Tibial nerve (tissue), 4 donors: ENCODE results near the gene CACNG8. TPM values are rescaled to one million over a fixed set of nuclear protein-coding genes. Genes with fewer than 3 reads are reported as not detected.

Experiments
- DNase-seq, 2 donors: peaks; one replicate each; pipeline ENCODE4 v3.0.0-alpha.2; 2019; ENCODE audit warnings: low spot score in 2 of 2
- H3K27ac ChIP-seq, 4 donors: fragments of 200-600 bp; sonication (generic) in 3 of 4; one replicate each; pipeline ENCODE4 v1.5.1; 2017 to 2019; ENCODE audit warnings: mild to moderate bottlenecking in 1 of 4
- H3K27me3 ChIP-seq, 2 donors: fragments of 200-600 bp; sonication (generic) in 1 of 2; one replicate each; pipeline versions ENCODE4 v1.5.1 to v1.6.0; 2017 to 2019
- H3K36me3 ChIP-seq, 3 donors: fragments of 200-600 bp; sonication (generic); one replicate each; pipeline ENCODE4 v1.5.1; 2018 to 2019
- H3K4me1 ChIP-seq, 4 donors: fragments of 200-600 bp; sonication (generic) in 3 of 4; one replicate each; pipeline ENCODE4 v1.5.1; 2017 to 2019
- H3K4me3 ChIP-seq, 4 donors: fragments of 200-600 bp; sonication (generic) in 3 of 4; one replicate each; pipeline ENCODE4 v1.5.1; 2017 to 2019; ENCODE audit warnings: mild to moderate bottlenecking in 1 of 4, moderate library complexity in 1 of 4
- H3K9me3 ChIP-seq, 4 donors: fragments of 200-600 bp; sonication (generic) in 3 of 4; one replicate each; pipeline ENCODE4 v1.5.1; 2017 to 2019
- CTCF ChIP-seq, 5 experiments: fragments of 200-600 bp in 3 of 5; fragments of 450-650 bp in 2 of 5; sonication (generic) in 3 of 5; IDR thresholded peaks; one replicate each; pipeline ENCODE4 v1.5.1; 2016 to 2019; ENCODE audit warnings: antibody characterized with exemption in 5 of 5, mild to moderate bottlenecking in 3 of 5, moderate library complexity in 2 of 5
- EP300 ChIP-seq, 2 donors: sonication (generic); formaldehyde crosslinking; IDR thresholded peaks; one replicate each; pipeline ENCODE4 v1.6.1; 2017; ENCODE audit warnings: antibody characterized with exemption in 2 of 2, mild to moderate bottlenecking in 1 of 2
- POLR2A ChIP-seq, 2 donors: fragments of 450-650 bp; IDR thresholded peaks; one replicate each; pipeline ENCODE4 v1.6.1; 2017; ENCODE audit warnings: antibody characterized with exemption in 2 of 2, mild to moderate bottlenecking in 2 of 2, moderate library complexity in 2 of 2
- WGBS, 2 donors: methylation state at CpG; one replicate each; pipeline ENCODE4 v1.1.5; 2018; 5-methylcytosine and 5-hydroxymethylcytosine counted together
- total RNA-seq, 4 donors: library from RNA; depleted of rRNA; stranded (reverse); fragments of >200 nt; gene quantifications; one replicate each; pipeline ENCODE4 v1.1.0, GENCODE V29; 2016

Gene CACNG8
- total RNA-seq, 4 donors from 2014 or later = not detected

- 24 to 25% methylated on average over 20 of the region's 20 CpGs for WGBS, 2 donors
Measured at GRCh38 chr19:53980539-53981375, 18.0 kb downstream of the CACNG8 start.

GRCh38 chr19:53981376-53981951, 18.7 kb downstream of the CACNG8 start:
- Histone ChIP-seq H3K36me3 (no peaks in the 10 kb centered on the region), H3K27ac (no peak overlapping the region), H3K9me3 (peaks cover 0 to 5% (median 0%) of the 10 kb centered on the region in 4 donors), H3K27me3 (peaks cover 0 to 59% of the 10 kb centered on the region in 2 donors), H3K4me3 (peak overlapping the region in 1 of 4 donors; percentile 40), H3K4me1 (peaks cover 0 to 32% (median 0%) of the 10 kb centered on the region in 4 donors)
- DNase-seq = no peak
- TF ChIP-seq POLR2A (IDR thresholded peaks at IDR 0.05) (no peak), EP300 (IDR thresholded peaks at IDR 0.05) (no peak), CTCF (IDR thresholded peaks at IDR 0.05) (no peak)
- 66 to 74% methylated on average over 9 to 13 of the region's 13 CpGs for WGBS, 2 donors

More at GRCh38 chr19:53980539-53981375, 18.0 kb downstream of the CACNG8 start:
- Histone ChIP-seq H3K27ac (no peak overlapping the region), H3K36me3 (no peaks in the 10 kb centered on the region), H3K4me1 (peaks cover 0 to 32% (median 0%) of the 10 kb centered on the region in 4 donors), H3K4me3 (peak overlapping the region in 1 of 4 donors; percentile 28), H3K27me3 (peaks cover 0 to 66% of the 10 kb centered on the region in 2 donors), H3K9me3 (peaks cover 0 to 5% (median 0%) of the 10 kb centered on the region in 4 donors)
- DNase-seq = no peak
- TF ChIP-seq EP300 (IDR thresholded peaks at IDR 0.05) (no peak), CTCF (IDR thresholded peaks at IDR 0.05) (no peak), POLR2A (IDR thresholded peaks at IDR 0.05) (no peak)

GRCh38 chr19:53982001-53982451, 19.3 kb downstream of the CACNG8 start:
- 0 to 8% methylated on average over 10 to 48 of the region's 62 CpGs for WGBS, 2 donors
- Histone ChIP-seq H3K36me3 (no peaks in the 10 kb centered on the region), H3K9me3 (peaks cover 0 to 5% (median 0%) of the 10 kb centered on the region in 4 donors), H3K4me1 (peaks cover 0 to 32% (median 0%) of the 10 kb centered on the region in 4 donors), H3K27me3 (peaks cover 0 to 55% of the 10 kb centered on the region in 2 donors), H3K27ac (peak overlapping the region in 1 of 4 donors; percentile 9), H3K4me3 (peak overlapping the region in 2 of 4 donors; percentile 15 to 40)
- no peak for TF ChIP-seq CTCF (IDR thresholded peaks at IDR 0.05)
- no peak for TF ChIP-seq POLR2A (IDR thresholded peaks at IDR 0.05)
- TF ChIP-seq EP300 (IDR thresholded peaks at IDR 0.05) = no peak
- no peak for DNase-seq

- TF ChIP-seq EP300 (IDR thresholded peaks at IDR 0.05) (no peak), CTCF (IDR thresholded peaks at IDR 0.05) (no peak), POLR2A (IDR thresholded peaks at IDR 0.05) (no peak)
- Histone ChIP-seq H3K27me3 (peaks cover 0 to 49% of the 10 kb centered on the region in 2 donors), H3K4me3 (peak overlapping the region in 1 of 4 donors; percentile 40), H3K4me1 (peaks cover 0 to 31% (median 0%) of the 10 kb centered on the region in 4 donors), H3K27ac (no peak overlapping the region), H3K9me3 (peaks cover 0 to 5% (median 0%) of the 10 kb centered on the region in 4 donors), H3K36me3 (no peaks in the 10 kb centered on the region)
- no peak for DNase-seq
- WGBS, 2 donors = 0 to 13% methylated on average over 3 to 6 of the region's 61 CpGs
Measured at GRCh38 chr19:53982611-53983010, 19.9 kb downstream of the CACNG8 start.
